Measurements from ENCODE around the gene PDE7B.

- TF ChIP-seq CTCF (IDR thresholded peaks at IDR 0.05) = no peak
- TF ChIP-seq POLR2AphosphoS5 (IDR thresholded peaks at IDR 0.05) = no peak
- no peak for TF ChIP-seq POLR2A (IDR thresholded peaks at IDR 0.05; ENCODE audit: low read depth)
- no peak for TF ChIP-seq EP300 (IDR thresholded peaks at IDR 0.05)
Measured at GRCh38 chr6:135976585-135976984, 125.1 kb downstream of the PDE7B start.
